Neural progenitor cell (in vitro differentiated cells): ENCODE results near the gene LDHAL6A.

Experiments
- CTCF ChIP-seq: fragments of 200-600 bp; sonication (generic); IDR thresholded peaks from 2 replicates; pipeline ENCODE4 v1.5.1; 2017; ENCODE audit warnings: antibody characterized with exemption, mild to moderate bottlenecking
- EZH2phosphoT487 ChIP-seq: fragments of 200-600 bp; sonication (generic); IDR thresholded peaks from 2 replicates; pipeline ENCODE4 v1.6.1; 2017; ENCODE audit warnings: antibody characterized with exemption

- TF ChIP-seq CTCF: peak; percentile 9
- no peak for TF ChIP-seq EZH2phosphoT487
Measured at GRCh38 chr11:18522388-18522787, 66.7 kb downstream of the LDHAL6A start.
